OCI-LY1 (cell line): Measurements from ENCODE around the gene CDIPT.
A peak's percentile ranks its signal among the peaks of the same experiment; 100 is the strongest.

Source experiments
- H2AFZ ChIP-seq: fragments of 200-600 bp; sonication (generic), shearing (Covaris generic); 2 replicates; pipeline ENCODE4 v1.6.0; 2014; ENCODE audit warnings: antibody characterized with exemption, mild to moderate bottlenecking, low read length
- H3F3A ChIP-seq: fragments of 200-600 bp; sonication (generic), shearing (Covaris generic); 2 replicates; pipeline ENCODE4 v1.6.0; 2014; ENCODE audit warnings: mild to moderate bottlenecking, antibody characterized with exemption, low read length, moderate library complexity; ENCODE audit not compliant: insufficient read depth
- H3K27ac ChIP-seq: fragments of 200-600 bp; sonication (generic); 2 replicates; pipeline ENCODE4 v1.5.1; 2014; ENCODE audit warnings: low read length, mixed run types, mild to moderate bottlenecking, low read depth; ENCODE audit not compliant: poor library complexity, severe bottlenecking
- H3K27me3 ChIP-seq: fragments of 200-600 bp; sonication (generic); 2 replicates; pipeline ENCODE4 v1.6.0; 2014; ENCODE audit warnings: antibody characterized with exemption, mild to moderate bottlenecking, low read length, moderate library complexity; ENCODE audit not compliant: insufficient read depth
- H3K36me3 ChIP-seq: fragments of 200-600 bp; sonication (generic); 2 replicates; pipeline ENCODE4 v1.6.1; 2014; ENCODE audit warnings: mild to moderate bottlenecking, antibody characterized with exemption, low read length, moderate library complexity, mixed read lengths; ENCODE audit not compliant: insufficient read depth
- H3K4me1 ChIP-seq: fragments of 200-600 bp; sonication (generic); 2 replicates; pipeline ENCODE4 v1.5.1; 2014; ENCODE audit warnings: mild to moderate bottlenecking, low read length, moderate library complexity; ENCODE audit not compliant: insufficient read depth, severe bottlenecking
- H3K4me2 ChIP-seq: fragments of 200-600 bp; sonication (generic), shearing (Covaris generic); 2 replicates; pipeline ENCODE4 v1.6.1; 2014; ENCODE audit warnings: low read length
- H3K4me3 ChIP-seq: fragments of 200-600 bp; sonication (generic); 2 replicates; pipeline ENCODE4 v1.5.1; 2014; ENCODE audit warnings: low read length, low read depth, mild to moderate bottlenecking, mixed read lengths; ENCODE audit not compliant: poor library complexity, severe bottlenecking
- H3K79me2 ChIP-seq: fragments of 200-600 bp; shearing (Covaris generic); 2 replicates; pipeline ENCODE4 v1.6.1; 2016; ENCODE audit warnings: mixed run types, low read length, mixed read lengths; ENCODE audit not compliant: insufficient read depth
- H3K9ac ChIP-seq: fragments of 200-600 bp; sonication (generic), shearing (Covaris generic); 2 replicates; pipeline ENCODE4 v1.6.1; 2014; ENCODE audit warnings: mild to moderate bottlenecking, low read length, mixed read lengths
- H3K9me2 ChIP-seq: fragments of 200-600 bp; sonication (generic), shearing (Covaris generic); 2 replicates; pipeline ENCODE4 v1.6.1; 2014; ENCODE audit warnings: low read depth, mild to moderate bottlenecking, low read length, mixed read lengths
- H3K9me3 ChIP-seq: fragments of 200-600 bp; shearing (Covaris generic); 2 replicates; pipeline ENCODE4 v1.6.1; 2014; ENCODE audit warnings: low read length, mixed read lengths
- H4K20me1 ChIP-seq: fragments of 200-600 bp; sonication (generic), shearing (Covaris generic); 2 replicates; pipeline ENCODE4 v1.6.0; 2016; ENCODE audit warnings: mild to moderate bottlenecking, low read length; ENCODE audit not compliant: insufficient read depth
- CTCF ChIP-seq: fragments of 200-600 bp; sonication (generic), shearing (Covaris generic); IDR thresholded peaks from 2 replicates; pipeline ENCODE4 v1.5.1; 2017; ENCODE audit warnings: mild to moderate bottlenecking, antibody characterized with exemption, low read length, moderate library complexity, mixed read lengths
- EZH2 ChIP-seq: fragments of 200-600 bp; sonication (generic), shearing (Covaris generic); IDR thresholded peaks from 2 replicates; pipeline ENCODE4 v1.8.0; 2017; ENCODE audit warnings: borderline replicate concordance, mixed run types, mild to moderate bottlenecking, antibody characterized with exemption, low read length, moderate library complexity, mixed read lengths

The CDIPT gene

GRCh38 chr16:29810699-29811169, 52.3 kb downstream of the CDIPT start:
- Histone ChIP-seq H3K9me2 (no peaks in the 10 kb centered on the region), H3K4me1 (peaks cover 60% of the 10 kb centered on the region), H3K79me2 (no peaks in the 10 kb centered on the region), H3K9ac (peak overlapping the region; percentile 15; the same call in 1 of the 2 replicates), H3K9me3 (no peaks in the 10 kb centered on the region), H3K27me3 (no peaks in the 10 kb centered on the region), H4K20me1 (no peaks in the 10 kb centered on the region), H3K4me3 (peak overlapping the region; percentile 68), H3K4me2 (peak overlapping the region; percentile 81), H3K27ac (no peak overlapping the region), H3F3A (no peaks in the 10 kb centered on the region), H3K36me3 (peaks cover 36% of the 10 kb centered on the region), H2AFZ (no peak overlapping the region)
- TF ChIP-seq CTCF (no peak), EZH2 (no peak)

- Histone ChIP-seq H3K79me2 (no peaks in the 10 kb centered on the region), H3K4me3 (peak overlapping the region; percentile 68), H3K27me3 (no peaks in the 10 kb centered on the region), H3K36me3 (peaks cover 37% of the 10 kb centered on the region), H3K4me2 (peak overlapping the region; percentile 81), H3K27ac (no peak overlapping the region), H3K4me1 (peaks cover 56% of the 10 kb centered on the region), H3K9me3 (no peaks in the 10 kb centered on the region), H4K20me1 (no peaks in the 10 kb centered on the region), H3F3A (no peaks in the 10 kb centered on the region), H3K9ac (peak overlapping the region; percentile 74; the same call in 1 of the 2 replicates), H2AFZ (no peak overlapping the region), H3K9me2 (no peaks in the 10 kb centered on the region)
- TF ChIP-seq CTCF (no peak), EZH2 (no peak)
Observed at GRCh38 chr16:29809850-29810698, 53.0 kb downstream of the CDIPT start.

GRCh38 chr16:29809031-29809747, 53.8 kb downstream of the CDIPT start:
- H3K79me2 ChIP-seq, result no peaks in the 10 kb centered on the region
- H3K9me3 ChIP-seq, result no peaks in the 10 kb centered on the region
- no peak for TF ChIP-seq CTCF
- no peak for TF ChIP-seq EZH2
- peak overlapping the region; percentile 68 for H3K4me3 ChIP-seq
- H3K27ac ChIP-seq, result no peak overlapping the region
- H3K27me3 ChIP-seq, result no peaks in the 10 kb centered on the region
- peak overlapping the region; percentile 74; the same call in 1 of the 2 replicates for H3K9ac ChIP-seq
- no peaks in the 10 kb centered on the region for H3F3A ChIP-seq
- H3K36me3 ChIP-seq, result peaks cover 42% of the 10 kb centered on the region
- no peak overlapping the region for H2AFZ ChIP-seq
- H3K9me2 ChIP-seq, result no peaks in the 10 kb centered on the region
- H3K4me1 ChIP-seq, result peaks cover 63% of the 10 kb centered on the region
- peak overlapping the region; percentile 81 for H3K4me2 ChIP-seq
- H4K20me1 ChIP-seq, result no peaks in the 10 kb centered on the region
